DMS153 treated with DMSO at 0.1 percent for 48 hours (cell line): Measurements from ENCODE around the gene SH3D21.

Experiments
- DNase-seq: peaks from one replicate; lab custom pipeline; 2025; ENCODE audit not compliant: unreplicated experiment; lab: John Stamatoyannopoulos, UW

The SH3D21 gene

GRCh38 chr1:36328713-36329112, 22.5 kb downstream of the SH3D21 start:
- DNase-seq, result peak; percentile 32

GRCh38 chr1:36329817-36330216, 23.6 kb downstream of the SH3D21 start:
- no peak for DNase-seq

- DNase-seq, result no peak
Observed at GRCh38 chr1:36330940-36331339, 24.8 kb downstream of the SH3D21 start.

GRCh38 chr1:36337830-36338229, 31.7 kb downstream of the SH3D21 start:
- no peak for DNase-seq

GRCh38 chr1:36339215-36339614, 33.0 kb downstream of the SH3D21 start:
- no peak for DNase-seq

GRCh38 chr1:36339615-36340014, 33.4 kb downstream of the SH3D21 start:
- no peak for DNase-seq

GRCh38 chr1:36341626-36342320, 35.6 kb downstream of the SH3D21 start:
- no peak for DNase-seq

- DNase-seq, result peak; percentile 16
Observed at GRCh38 chr1:36342426-36343185, 36.4 kb downstream of the SH3D21 start.

GRCh38 chr1:36343651-36344394, 37.7 kb downstream of the SH3D21 start:
- no peak for DNase-seq

- DNase-seq, result no peak
Observed at GRCh38 chr1:36344395-36344680, 38.2 kb downstream of the SH3D21 start.

GRCh38 chr1:36345353-36345752, 39.2 kb downstream of the SH3D21 start:
- no peak for DNase-seq

GRCh38 chr1:36346741-36347370, 40.7 kb downstream of the SH3D21 start:
- no peak for DNase-seq

- DNase-seq, result no peak
Observed at GRCh38 chr1:36349241-36349671, 43.1 kb downstream of the SH3D21 start.

- no peak for DNase-seq
Observed at GRCh38 chr1:36349839-36350238, 43.7 kb downstream of the SH3D21 start.

- no peak for DNase-seq
Observed at GRCh38 chr1:36350659-36351226, 44.6 kb downstream of the SH3D21 start.

- DNase-seq, result no peak
Observed at GRCh38 chr1:36351227-36351977, 45.2 kb downstream of the SH3D21 start.

- no peak for DNase-seq
Observed at GRCh38 chr1:36352125-36352909, 46.1 kb downstream of the SH3D21 start.

GRCh38 chr1:36352910-36353878, 47.0 kb downstream of the SH3D21 start:
- no peak for DNase-seq

- no peak for DNase-seq
Observed at GRCh38 chr1:36354486-36354885, 48.3 kb downstream of the SH3D21 start.
